Fibroblast of lung (primary cell): ENCODE results near the gene CUBN.

ENCODE experiments used
- EZH2 ChIP-seq: IDR thresholded peaks from 2 replicates; pipeline ENCODE4 v1.5.1; 2012; ENCODE audit warnings: low read length, control low read depth, mild to moderate bottlenecking; ENCODE audit errors: missing control alignments
- TF ChIP-seq, protein P1 (sequence below), 2 donors: IDR thresholded peaks in 1 of 2; conservative IDR thresholded peaks in 1 of 2; 1 replicate in 1 of 2; 2 replicates in 1 of 2; pipeline ENCODE4 v1.5.1; 2011 to 2012; ENCODE audit warnings: low read length in 2 of 2, control low read depth in 1 of 2, inconsistent platforms in 1 of 2, low read depth in 1 of 2, mild to moderate bottlenecking in 1 of 2

DNA sequence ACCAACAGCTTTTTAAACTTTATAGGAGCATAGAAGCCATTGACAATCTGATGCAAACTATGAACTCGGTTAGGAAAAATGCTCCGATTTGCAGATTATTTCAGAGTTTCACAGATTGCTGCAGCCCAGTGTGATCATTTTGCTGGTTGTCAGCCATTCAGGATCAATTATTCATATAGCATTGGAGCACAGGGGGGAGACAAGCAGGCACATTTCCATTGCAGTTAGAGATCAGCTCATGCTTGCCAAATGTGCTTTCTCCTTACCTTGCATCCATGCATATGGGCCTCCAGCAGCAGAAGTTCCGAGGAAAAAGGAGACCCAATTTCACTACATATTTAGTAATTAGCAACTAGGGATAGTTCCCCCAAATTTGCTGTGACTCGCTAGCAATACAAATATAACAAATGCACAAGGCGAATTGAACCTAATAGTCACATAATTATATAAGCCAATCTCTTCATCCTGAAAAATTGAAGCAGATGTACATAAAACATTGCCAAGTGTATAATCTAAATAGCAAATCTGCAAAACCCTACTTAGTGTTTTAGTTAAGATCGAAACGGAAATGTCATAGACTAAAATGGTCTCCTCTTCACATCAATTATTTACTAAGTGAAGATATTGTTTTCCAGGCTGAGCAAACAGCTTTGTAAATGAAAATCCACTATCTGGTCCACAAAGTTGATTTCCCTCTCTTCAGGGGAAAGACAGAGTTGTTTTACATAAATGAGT lies 262.9 kb downstream of the CUBN start:
- TF ChIP-seq, protein P1, sequence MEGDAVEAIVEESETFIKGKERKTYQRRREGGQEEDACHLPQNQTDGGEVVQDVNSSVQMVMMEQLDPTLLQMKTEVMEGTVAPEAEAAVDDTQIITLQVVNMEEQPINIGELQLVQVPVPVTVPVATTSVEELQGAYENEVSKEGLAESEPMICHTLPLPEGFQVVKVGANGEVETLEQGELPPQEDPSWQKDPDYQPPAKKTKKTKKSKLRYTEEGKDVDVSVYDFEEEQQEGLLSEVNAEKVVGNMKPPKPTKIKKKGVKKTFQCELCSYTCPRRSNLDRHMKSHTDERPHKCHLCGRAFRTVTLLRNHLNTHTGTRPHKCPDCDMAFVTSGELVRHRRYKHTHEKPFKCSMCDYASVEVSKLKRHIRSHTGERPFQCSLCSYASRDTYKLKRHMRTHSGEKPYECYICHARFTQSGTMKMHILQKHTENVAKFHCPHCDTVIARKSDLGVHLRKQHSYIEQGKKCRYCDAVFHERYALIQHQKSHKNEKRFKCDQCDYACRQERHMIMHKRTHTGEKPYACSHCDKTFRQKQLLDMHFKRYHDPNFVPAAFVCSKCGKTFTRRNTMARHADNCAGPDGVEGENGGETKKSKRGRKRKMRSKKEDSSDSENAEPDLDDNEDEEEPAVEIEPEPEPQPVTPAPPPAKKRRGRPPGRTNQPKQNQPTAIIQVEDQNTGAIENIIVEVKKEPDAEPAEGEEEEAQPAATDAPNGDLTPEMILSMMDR (conservative IDR thresholded peaks at IDR 0.05 in 1 of 2, IDR thresholded peaks at IDR 0.05 in 1 of 2; ENCODE audit: low read depth in 1 of 2, low read length in 2 of 2): no peak
- TF ChIP-seq EZH2: no peak
